Measurements from ENCODE around the gene GUCA2A.
A peak's percentile ranks its signal among the peaks of the same experiment; 100 is the strongest.

GUCA2A gene

DNA sequence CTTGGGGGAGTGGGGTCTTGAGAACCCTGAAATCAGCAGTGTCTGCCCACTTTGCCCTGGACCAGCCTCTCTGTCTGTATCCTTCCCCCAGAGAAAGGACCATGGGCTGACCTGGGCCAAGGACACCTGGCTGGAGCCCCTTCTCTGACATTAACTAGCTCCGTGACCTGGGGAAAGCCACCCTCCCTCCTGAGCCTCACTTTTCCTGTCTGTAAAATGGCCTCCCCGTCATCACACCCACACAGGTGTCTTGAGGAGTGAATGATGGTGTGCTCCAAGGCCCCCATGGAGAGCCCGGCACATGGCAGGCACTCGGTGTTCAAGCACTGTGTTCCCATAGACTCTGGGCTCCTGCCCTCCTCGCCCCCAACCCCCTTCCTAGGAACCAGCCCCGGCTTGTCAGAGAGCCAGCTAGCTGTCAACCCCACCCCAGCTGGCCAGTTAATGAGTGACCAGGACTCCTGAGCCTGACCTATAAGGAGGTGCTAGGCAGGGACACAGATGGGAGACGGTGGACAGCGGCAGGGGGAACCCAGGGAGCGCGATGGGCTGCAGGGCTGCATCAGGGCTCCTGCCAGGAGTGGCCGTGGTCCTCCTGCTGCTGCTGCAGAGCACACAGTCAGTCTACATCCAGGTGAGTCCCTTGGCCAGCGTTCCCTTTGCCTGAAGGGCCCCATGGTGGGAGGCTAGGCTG, 11.5 kb downstream of the GUCA2A start, which contains the start of gene GUCA2B:
TSS of gene GUCA2B (plus strand) at position 504 of the 694 bp plus-strand sequence. CDS start at position 545, 41 bp downstream.
- DNase-seq = no peak

DNA sequence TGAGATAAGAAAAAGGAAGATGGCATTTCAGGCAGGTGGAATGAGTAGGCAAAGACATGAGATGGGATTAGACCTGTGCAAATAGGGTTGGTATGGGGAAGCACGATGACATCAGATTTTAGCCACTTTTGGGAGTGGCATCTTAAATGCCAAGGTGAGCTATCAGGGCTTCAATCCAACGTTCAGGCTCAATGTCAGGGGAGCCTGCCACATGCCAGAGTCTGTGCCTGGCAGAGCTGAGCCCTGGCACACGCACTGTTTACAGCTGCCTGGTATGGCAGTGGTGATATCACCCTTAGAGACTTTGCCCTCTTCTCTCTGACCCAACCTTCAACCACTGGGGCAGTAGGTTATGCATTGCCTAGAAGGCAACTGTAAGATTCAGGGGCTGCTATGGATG, 12.4 kb downstream of the GUCA2A start:
- no peak for DNase-seq

DNA sequence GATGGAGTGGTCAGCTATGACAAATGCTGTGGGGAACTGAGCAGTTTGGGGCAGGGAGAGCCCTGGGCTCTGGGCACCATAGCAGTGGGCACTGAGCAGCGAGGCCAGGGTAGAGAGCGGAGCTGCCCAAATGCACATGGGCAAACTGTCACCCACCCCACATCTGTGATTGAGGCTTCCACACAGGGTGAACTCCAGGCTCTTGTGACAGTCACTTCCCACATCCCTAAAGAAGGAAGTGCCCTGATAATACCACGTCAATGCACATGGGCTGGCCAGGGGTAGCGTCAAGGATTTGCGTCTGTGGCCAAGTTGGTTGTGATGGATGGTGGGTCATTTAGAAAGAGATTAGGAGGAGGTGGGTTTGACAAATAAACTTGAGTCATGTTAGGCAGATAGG, 13.9 kb downstream of the GUCA2A start:
- no peak for DNase-seq

DNA sequence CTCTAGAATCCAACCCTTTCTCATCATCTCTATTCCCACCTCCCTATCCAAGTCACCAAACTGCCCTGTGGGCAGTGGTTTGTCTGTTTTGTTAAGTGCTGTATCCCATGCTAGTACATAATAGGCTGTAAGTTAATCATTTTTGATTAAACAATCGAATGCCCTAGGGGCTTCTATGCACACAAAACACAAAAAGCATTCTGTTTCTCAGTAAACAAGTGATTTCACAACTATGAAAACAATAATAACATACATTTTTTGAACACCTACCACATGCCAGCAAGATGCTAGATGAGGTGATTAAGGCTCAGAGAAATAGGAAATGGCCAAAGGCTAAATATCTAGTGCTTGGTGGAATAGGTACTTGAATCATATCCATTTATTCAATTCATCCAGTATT, 16.4 kb downstream of the GUCA2A start:
- DNase-seq = no peak

DNA sequence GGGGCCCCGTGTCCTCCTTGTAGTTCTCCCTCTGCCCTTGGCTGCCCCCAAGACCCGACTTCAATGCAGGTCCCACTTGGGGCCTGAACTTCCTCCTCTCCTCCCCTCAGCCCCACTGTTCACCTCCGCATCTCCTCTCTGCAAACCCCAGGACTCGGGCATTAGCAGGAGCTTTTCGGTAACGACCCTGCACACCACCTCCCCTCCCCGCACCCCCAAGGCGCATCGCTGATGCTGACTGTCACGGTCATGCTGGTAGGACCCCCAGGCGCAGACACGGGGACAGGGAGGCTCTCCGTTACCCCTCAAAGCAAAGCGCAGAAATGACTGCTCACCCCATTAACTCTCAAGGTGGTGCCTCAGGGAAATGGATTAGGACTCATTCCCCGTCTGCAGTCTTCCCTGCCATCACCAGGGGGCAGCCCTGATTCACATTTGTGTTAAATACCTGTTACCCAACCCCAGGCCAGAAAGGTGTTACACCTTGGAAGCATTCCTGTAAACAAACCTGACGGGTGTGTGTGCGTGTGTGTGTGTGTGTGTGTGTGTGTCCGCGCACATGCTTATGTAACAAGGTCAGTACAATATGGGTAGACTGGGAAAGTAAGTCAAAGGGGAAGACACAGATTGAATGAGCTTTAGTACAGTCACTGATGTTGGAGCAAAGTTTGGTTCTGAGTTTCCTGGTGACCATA, 17.8 kb downstream of the GUCA2A start:
- peak; percentile 51 for DNase-seq

DNA sequence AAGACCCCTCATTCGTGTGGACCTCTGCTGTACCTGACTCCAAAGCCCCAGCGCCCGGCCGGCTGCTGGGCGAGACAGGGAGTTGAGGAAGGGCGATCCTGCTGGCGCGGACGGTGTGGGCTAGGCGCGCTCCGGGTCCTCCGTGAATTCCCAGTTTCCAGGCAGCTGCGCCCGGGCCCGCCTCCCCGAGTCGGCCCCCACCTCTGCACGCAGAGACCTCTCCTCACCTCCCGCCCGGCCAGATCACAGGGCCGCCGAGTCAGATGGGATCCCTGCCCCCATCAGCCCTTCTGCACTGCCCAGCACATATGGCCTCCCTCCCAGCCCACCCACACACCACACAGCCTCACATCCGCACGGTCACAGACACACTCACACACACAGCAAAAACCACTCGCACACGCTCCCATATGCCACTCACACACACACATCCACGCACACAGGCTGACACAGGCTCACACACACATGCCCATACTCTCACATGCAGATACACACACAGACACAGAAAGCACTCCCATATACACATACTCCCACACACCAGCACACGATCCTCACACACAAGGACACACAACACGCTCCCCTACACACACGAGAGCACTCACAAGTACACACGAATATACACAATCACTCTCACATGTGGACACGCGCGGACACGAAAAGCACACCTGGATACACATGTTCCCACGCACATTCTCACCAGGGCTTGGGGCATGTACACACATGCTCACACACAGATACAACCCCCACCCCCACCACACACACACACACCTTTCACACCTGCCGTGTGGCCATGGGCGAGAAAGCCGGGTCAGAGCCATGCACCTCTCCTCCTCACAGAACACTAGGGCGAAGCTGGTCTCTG, 18.6 kb downstream of the GUCA2A start:
- no peak for DNase-seq

DNA sequence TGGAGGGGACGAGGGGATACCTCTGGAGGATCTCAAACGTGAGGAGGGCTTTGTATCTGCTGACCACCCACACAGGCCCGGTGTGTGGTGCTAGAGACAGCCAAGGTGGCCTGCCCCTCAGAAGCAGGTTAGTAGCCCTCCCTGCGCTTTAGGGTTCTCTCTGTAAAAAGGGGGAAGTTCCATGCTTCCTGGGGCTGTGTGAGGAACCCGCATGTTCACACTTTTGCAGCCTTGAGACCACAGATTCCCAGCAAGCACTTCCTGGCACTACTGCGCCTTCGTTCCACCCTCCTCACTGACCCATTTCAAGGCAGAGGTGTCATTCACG, 19.2 kb downstream of the GUCA2A start:
- DNase-seq = no peak

DNA sequence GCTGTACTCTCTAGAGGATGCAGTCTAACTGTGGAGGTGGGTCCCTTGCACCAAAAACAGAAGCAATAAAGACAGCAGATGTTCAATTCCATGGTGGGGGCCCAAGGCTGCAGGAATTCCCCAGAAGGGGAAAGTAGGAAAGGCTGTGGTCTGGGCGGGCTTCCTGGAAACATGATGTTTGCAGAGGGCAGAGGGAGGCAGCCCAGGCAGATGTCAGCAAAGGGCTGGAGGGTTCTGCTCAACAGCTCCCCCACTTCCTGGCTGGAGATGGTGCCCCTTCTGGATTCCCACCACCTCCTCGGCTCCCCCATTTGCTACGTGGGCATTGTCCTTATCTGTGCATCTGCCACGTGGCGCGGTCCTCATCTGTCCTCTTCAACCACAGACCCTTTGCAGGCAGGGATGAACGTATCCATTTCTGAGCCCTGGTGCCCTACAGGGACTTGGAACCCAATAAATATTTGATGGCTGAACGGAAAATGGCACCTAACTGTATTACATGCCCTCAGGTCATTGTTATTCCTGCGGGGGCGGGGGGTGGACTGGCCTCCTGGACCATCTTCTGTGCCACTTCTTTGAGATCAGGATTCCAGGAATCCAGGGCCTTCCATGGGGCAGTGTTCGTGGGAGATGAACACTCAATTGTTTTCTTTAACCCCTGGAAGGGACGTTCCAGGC, 19.7 kb downstream of the GUCA2A start:
- no peak for DNase-seq

GRCh38 chr1:42143896-42144710, 20.4 kb downstream of the GUCA2A start:
- DNase-seq = no peak

GRCh38 chr1:42142894-42143675, 21.5 kb downstream of the GUCA2A start:
- no peak for DNase-seq

DNA sequence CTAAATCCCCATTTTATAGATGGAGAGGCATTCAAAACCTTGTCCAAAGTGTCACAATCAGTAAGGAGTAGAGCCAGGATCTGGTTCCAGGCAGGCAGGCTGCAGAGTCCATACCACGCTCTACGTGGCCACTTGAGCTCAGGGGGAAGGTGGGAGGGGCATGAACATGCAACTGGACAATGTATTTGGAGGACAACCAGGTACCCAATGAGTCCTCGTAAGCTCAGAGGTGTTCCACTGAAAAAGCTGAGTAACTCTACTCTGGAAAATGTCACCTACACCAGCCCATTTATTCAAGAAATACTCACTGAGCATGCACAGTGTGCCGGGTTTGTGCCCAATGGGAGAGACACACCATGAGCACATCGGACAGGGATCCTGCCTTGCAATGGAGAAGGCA, 22.6 kb downstream of the GUCA2A start:
- DNase-seq = no peak

DNA sequence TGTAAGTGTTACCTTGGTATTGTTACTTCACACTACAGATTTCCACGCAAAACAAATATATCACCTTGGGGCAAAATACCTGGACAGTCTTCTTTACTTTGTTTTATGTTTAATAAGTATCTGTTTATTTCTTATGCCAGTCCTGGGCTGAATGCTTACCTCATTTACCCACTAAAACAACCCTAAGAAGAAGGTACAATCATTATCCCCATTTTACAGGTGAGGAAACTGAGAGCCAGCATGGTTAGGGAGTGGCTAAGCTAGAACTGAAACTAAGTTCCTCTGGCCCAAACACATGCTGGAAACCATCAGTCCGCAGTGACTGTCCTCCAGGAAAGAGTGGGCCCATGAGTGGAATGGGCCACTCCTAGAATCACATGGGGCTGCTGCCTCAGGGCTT, 24.4 kb downstream of the GUCA2A start:
- no peak for DNase-seq

- DNase-seq = no peak
Observed at GRCh38 chr1:42139444-42139843, 25.1 kb downstream of the GUCA2A start.

- DNase-seq = no peak
Observed at GRCh38 chr1:42138586-42138985, 26.0 kb downstream of the GUCA2A start.

GRCh38 chr1:42137766-42138165, 26.8 kb downstream of the GUCA2A start:
- no peak for DNase-seq

GRCh38 chr1:42136466-42136865, 28.1 kb downstream of the GUCA2A start:
- DNase-seq = no peak

DNA sequence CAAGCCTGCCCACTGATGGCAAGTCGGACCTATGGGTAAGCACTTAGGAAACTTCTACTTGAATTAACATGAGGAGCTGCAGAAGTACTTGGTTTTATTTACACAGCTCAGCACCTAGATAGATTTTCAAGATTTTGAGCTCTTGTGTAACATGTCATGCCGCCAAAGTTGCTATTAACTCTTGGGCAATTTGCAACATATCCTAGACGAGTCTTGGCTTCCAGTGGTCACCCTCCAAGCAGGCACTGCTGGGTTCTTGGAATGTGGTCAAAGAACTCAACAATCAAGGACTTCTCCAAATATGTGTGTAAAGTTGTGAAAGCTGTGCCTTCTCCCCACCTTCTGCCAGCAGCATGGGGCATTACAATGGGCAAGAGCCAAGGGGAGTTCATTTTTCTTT, 29.1 kb downstream of the GUCA2A start:
- no peak for DNase-seq

DNA sequence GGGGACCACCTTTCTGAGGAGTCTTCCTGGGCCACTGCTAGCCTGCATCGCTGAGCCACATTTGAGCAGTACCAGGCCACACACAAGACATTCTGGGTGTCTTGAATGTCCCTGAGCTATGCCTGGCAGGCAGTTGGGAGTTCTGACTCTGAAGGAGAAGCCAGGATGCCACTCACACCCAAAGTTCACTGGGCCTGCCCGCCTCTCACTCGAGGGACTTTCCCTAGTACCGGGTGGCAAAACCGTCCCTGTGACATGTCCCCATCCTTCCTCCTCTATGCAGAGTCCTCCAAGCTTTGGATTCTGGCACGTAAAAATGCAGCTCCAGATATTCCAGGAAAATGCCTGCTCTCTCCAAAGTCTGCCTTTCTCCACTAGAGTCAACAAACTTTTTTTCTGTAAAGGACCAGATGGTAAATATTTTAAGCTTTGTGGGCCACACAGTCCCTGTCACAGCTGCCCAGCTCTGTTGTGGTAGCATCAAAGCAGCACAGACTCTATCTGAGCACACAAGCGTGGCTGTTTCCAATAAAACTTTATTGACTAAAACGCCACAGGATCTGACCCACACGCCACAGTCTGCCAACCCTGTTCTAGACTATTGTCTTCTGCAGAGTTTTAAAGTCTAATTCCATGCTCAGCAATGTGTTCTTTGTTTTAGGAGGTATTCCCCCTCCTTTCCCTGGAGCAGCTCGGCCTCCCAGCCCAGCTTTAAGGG, 30.6 kb downstream of the GUCA2A start:
- no peak for DNase-seq

DNA sequence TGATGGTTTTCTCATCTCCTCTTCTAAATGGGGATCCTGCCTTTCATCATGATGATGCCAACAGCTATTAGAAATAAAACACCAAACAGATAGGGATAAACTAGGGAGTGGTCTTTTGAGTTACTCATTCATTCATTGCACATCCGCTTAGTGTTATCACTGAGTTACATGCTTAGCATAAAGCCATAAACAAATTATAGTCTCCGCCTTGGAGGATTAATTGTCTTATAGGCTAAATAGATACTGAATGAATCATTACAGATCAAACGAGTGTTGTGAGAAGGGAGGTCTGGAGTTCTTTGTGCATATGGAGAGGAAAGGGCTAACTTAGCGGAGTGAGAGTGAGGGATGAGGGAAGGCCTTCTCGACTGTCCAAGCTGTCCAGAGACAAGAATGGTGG, 31.2 kb downstream of the GUCA2A start:
- DNase-seq = no peak

DNA sequence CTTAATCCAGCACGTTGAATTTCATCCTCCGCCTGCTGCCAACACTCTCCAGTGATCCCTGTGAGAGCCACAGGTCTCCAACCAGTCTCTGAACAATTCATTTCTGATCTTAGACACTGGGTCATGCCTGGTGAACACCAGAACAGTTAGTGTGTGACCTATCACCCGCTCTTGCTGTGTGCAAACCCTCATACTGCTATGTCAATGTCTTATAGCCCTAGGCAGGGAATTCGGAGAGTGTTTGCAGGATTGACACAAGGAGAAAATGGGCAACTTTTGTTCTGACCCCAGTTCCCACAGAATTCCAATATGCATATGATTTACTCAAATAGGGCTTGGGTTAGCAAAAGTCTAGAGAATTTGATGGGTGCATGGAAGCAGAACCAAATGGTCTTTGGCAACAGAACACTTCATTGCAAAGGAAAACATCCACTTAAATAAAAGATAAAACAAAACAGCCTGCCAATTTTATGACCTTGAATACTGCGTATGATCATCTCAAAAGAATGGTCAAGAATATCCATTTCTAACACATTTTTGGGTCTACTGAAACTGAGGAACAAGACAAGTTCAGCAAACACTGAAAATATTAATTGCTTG, 34.4 kb downstream of the GUCA2A start:
- no peak for DNase-seq

Measured in central memory CD4-positive, alpha-beta T cell (primary cell).